MM.1S (cell line): ENCODE results near the gene LPAR5.
"Not testable (repeated sequence)": the region's sequence is repeated elsewhere in the genome, so short reads cannot be mapped to it uniquely, and the experiment has no call there.

Source experiments
- DNase-seq: peaks from one replicate; pipeline ENCODE4 v3.0.0-alpha.2; 2015
- H2AFZ ChIP-seq: fragments of 300-600 bp; sonication (generic); 2 replicates; pipeline ENCODE4 v1.6.0; 2016; ENCODE audit warnings: antibody characterized with exemption, low read length
- H3F3A ChIP-seq: fragments of 300-600 bp; sonication (generic); 2 replicates; pipeline ENCODE4 v1.6.1; 2016; ENCODE audit warnings: mild to moderate bottlenecking, antibody characterized with exemption, low read length, moderate library complexity, mixed read lengths; ENCODE audit not compliant: insufficient read depth
- H3K27ac ChIP-seq: fragments of 300-600 bp; sonication (generic); 2 replicates; pipeline ENCODE4 v1.5.1; 2016; ENCODE audit warnings: mild to moderate bottlenecking, low read length
- H3K27me3 ChIP-seq: fragments of 300-600 bp; sonication (generic); replicated peaks from 2 replicates; pipeline ENCODE4 v1.6.0; 2016; ENCODE audit warnings: low read length; ENCODE audit not compliant: insufficient read depth
- H3K36me3 ChIP-seq: fragments of 300-600 bp; sonication (generic); replicated peaks from 2 replicates; pipeline ENCODE4 v1.6.1; 2016; ENCODE audit warnings: mild to moderate bottlenecking, low read length, mixed read lengths; ENCODE audit not compliant: insufficient read depth
- H3K4me1 ChIP-seq: fragments of 300-600 bp; sonication (generic); 2 replicates; pipeline ENCODE4 v1.6.1; 2016; ENCODE audit warnings: low read length, mixed read lengths
- H3K4me2 ChIP-seq: fragments of 300-600 bp; sonication (generic); 2 replicates; pipeline ENCODE4 v1.6.0; 2016; ENCODE audit warnings: low read depth, low read length
- H3K4me3 ChIP-seq: fragments of 300-600 bp; sonication (generic); 2 replicates; pipeline ENCODE4 v1.5.1; 2016; ENCODE audit warnings: low read length, mixed read lengths
- H3K79me2 ChIP-seq: fragments of 300-600 bp; sonication (generic); 2 replicates; pipeline ENCODE4 v1.6.1; 2016; ENCODE audit warnings: mixed run types, low read length, mixed read lengths
- H3K9ac ChIP-seq: fragments of 300-600 bp; sonication (generic); 2 replicates; pipeline ENCODE4 v1.6.1; 2016; ENCODE audit warnings: low read length, mixed read lengths
- H3K9me2 ChIP-seq: fragments of 300-600 bp; sonication (generic); replicated peaks from 2 replicates; pipeline ENCODE4 v1.6.1; 2016; ENCODE audit warnings: mild to moderate bottlenecking, low read length, mixed read lengths; ENCODE audit not compliant: insufficient read depth
- H3K9me3 ChIP-seq: fragments of 300-600 bp; sonication (generic); replicated peaks from 2 replicates; pipeline ENCODE4 v1.6.1; 2016; ENCODE audit warnings: mild to moderate bottlenecking, low read length, mixed read lengths; ENCODE audit not compliant: insufficient read depth
- H4K20me1 ChIP-seq: fragments of 300-600 bp; sonication (generic); 2 replicates; pipeline ENCODE4 v1.6.1; 2016; ENCODE audit warnings: mild to moderate bottlenecking, low read length, moderate library complexity, mixed read lengths; ENCODE audit not compliant: insufficient read depth
- EZH2 ChIP-seq: fragments of 300-600 bp; sonication (generic); optimal IDR thresholded peaks from 2 replicates; pipeline ENCODE3; 2017; ENCODE audit warnings: low read depth, mild to moderate bottlenecking, antibody characterized with exemption, low read length, mixed read lengths
- EZH2phosphoT487 ChIP-seq: fragments of 300-600 bp; sonication (generic); IDR thresholded peaks from 2 replicates; pipeline ENCODE4 v1.6.1; 2018; ENCODE audit warnings: antibody characterized with exemption, low read length
- TF ChIP-seq, protein P1 (sequence below): fragments of 300-600 bp; sonication (generic); IDR thresholded peaks from 2 replicates; pipeline ENCODE4 v1.5.1; 2016; ENCODE audit warnings: antibody characterized with exemption, low read length, mixed read lengths

Gene LPAR5

DNA sequence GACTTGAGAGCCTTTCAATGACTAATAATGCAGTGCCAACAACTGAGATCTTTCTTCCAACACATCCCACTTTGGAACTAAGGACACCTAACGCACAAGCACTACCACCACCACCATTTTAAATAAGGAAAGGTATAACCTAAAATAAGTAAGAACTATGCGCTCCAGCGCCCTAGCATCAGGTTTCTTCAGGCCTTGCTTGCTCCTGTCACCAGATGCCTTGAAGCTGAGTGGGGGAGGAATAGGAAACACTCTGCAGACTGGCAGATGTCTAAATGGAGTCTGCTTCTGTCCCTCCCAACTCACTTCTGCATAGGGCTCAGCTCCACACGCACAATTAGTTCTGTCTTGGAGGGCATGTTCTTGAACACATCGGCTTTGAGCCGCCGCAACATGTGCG lies 43.7 kb downstream of the LPAR5 start:
- Histone ChIP-seq H3K79me2 (peaks cover 44% of the 10 kb centered on the region), H3K9me2 (no peaks in the 10 kb centered on the region), H3K36me3 (peaks cover 33% of the 10 kb centered on the region; the same call in 1 of the 2 replicates), H3K4me2 (no peak overlapping the region), H2AFZ (no peak overlapping the region), H3K4me1 (no peaks in the 10 kb centered on the region), H3F3A (no peaks in the 10 kb centered on the region), H3K9me3 (no peaks in the 10 kb centered on the region), H3K4me3 (no peak overlapping the region), H4K20me1 (no peaks in the 10 kb centered on the region; the same call in 1 of the 2 replicates), H3K9ac (no peak overlapping the region), H3K27ac (no peak overlapping the region), H3K27me3 (no peaks in the 10 kb centered on the region)
- DNase-seq: no peak
- no peak for TF ChIP-seq EZH2
- TF ChIP-seq EZH2phosphoT487: no peak
- TF ChIP-seq, protein P1, sequence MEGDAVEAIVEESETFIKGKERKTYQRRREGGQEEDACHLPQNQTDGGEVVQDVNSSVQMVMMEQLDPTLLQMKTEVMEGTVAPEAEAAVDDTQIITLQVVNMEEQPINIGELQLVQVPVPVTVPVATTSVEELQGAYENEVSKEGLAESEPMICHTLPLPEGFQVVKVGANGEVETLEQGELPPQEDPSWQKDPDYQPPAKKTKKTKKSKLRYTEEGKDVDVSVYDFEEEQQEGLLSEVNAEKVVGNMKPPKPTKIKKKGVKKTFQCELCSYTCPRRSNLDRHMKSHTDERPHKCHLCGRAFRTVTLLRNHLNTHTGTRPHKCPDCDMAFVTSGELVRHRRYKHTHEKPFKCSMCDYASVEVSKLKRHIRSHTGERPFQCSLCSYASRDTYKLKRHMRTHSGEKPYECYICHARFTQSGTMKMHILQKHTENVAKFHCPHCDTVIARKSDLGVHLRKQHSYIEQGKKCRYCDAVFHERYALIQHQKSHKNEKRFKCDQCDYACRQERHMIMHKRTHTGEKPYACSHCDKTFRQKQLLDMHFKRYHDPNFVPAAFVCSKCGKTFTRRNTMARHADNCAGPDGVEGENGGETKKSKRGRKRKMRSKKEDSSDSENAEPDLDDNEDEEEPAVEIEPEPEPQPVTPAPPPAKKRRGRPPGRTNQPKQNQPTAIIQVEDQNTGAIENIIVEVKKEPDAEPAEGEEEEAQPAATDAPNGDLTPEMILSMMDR: no peak

DNA sequence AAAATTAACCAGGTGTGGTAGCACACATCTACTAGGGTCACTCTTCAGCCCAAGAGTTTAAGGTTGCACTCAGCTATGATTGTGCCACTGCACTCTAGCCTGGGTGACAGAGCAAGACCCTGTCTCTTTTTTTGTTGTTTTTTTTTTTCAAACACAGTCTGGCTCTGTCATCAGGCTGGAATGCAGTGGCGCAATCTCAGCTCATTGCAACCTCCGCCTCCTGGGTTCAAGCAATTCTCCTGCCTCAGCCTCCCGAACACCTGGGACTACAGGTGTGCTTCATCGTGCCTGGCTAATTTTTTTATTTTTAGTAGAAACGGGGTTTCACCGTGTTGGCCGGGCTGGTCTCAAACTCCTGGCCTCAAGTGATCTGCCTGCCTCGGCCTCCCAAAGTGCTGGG lies 49.2 kb downstream of the LPAR5 start:
- peaks cover 27% of the 10 kb centered on the region for H3K36me3 ChIP-seq
- DNase-seq, H3K9ac ChIP-seq, H3K9me2 ChIP-seq, H3F3A ChIP-seq, H3K27me3 ChIP-seq, H4K20me1 ChIP-seq, H3K27ac ChIP-seq, H2AFZ ChIP-seq, H3K9me3 ChIP-seq, H3K4me3 ChIP-seq, H3K4me2 ChIP-seq, H3K4me1 ChIP-seq: not testable (repeated sequence)
- H3K79me2 ChIP-seq: peaks cover 33% of the 10 kb centered on the region

DNA sequence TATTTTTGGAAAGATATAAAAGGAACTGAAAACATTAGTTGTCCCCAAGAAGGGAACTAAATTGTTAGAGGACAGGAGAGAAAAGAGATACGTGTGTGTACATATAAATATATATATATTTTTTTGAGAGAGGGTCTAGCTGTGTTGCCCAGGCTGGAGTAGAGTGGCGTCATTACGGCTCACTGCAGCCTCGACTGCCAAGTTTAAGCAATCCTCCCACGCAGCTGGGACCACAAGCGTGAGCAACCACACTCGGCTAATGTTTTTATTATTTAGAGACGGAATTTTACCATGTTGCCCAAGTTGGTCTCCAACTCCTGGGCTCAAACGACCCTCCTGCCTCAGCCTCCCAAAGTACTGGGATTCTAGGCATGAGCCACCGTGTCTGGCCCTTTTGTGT lies 51.5 kb downstream of the LPAR5 start:
- DNase-seq: no peak
- no peaks in the 10 kb centered on the region for H3K27me3 ChIP-seq
- peaks cover 30% of the 10 kb centered on the region for H3K36me3 ChIP-seq
- no peaks in the 10 kb centered on the region for H4K20me1 ChIP-seq
- H3K4me1 ChIP-seq: no peaks in the 10 kb centered on the region
- no peak overlapping the region for H3K9ac ChIP-seq
- H3K4me3 ChIP-seq: no peak overlapping the region
- H3K79me2 ChIP-seq: peaks cover 30% of the 10 kb centered on the region
- H2AFZ ChIP-seq: no peak overlapping the region
- no peak overlapping the region for H3K27ac ChIP-seq
- H3K4me2 ChIP-seq: no peak overlapping the region
- H3F3A ChIP-seq: no peaks in the 10 kb centered on the region
- no peaks in the 10 kb centered on the region for H3K9me2 ChIP-seq
- no peaks in the 10 kb centered on the region for H3K9me3 ChIP-seq
- TF ChIP-seq EZH2 (no peak), EZH2phosphoT487 (no peak)
- TF ChIP-seq, protein P1: no peak

DNA sequence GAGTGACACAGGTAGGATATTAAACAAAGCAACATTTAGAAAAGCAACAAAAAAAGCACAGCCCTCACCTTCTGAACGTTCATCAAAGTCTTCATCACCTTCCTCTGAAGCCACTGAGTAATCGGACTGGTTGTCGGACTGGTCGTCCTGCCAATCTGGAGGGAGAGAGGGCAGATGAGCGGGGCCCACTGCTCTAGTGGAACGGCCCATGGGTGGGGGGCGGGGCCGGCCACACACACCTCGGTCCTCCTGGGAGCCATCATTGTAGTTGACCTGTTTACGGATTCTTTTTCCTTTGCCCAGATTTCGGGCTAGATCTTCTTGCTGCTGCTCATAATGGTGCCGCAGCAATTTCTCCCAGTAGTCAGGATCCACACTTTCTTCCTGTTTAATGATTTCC lies 52.8 kb downstream of the LPAR5 start:
- peaks cover 36% of the 10 kb centered on the region for H3K36me3 ChIP-seq
- no peaks in the 10 kb centered on the region for H3K27me3 ChIP-seq

More for the DNA sequence above, 52.8 kb downstream of the LPAR5 start:
- no peaks in the 10 kb centered on the region for H3K9me3 ChIP-seq
- H3F3A ChIP-seq: no peaks in the 10 kb centered on the region
- H3K4me2 ChIP-seq: no peak overlapping the region
- no peak overlapping the region for H3K9ac ChIP-seq
- H3K4me1 ChIP-seq: no peaks in the 10 kb centered on the region
- H3K27ac ChIP-seq: no peak overlapping the region
- no peaks in the 10 kb centered on the region for H3K9me2 ChIP-seq
- no peak overlapping the region for H2AFZ ChIP-seq
- H3K79me2 ChIP-seq: peaks cover 22% of the 10 kb centered on the region
- TF ChIP-seq EZH2 (no peak), EZH2phosphoT487 (no peak)
- TF ChIP-seq, protein P1: no peak
- no peak for DNase-seq
- H3K4me3 ChIP-seq: no peak overlapping the region
- no peaks in the 10 kb centered on the region for H4K20me1 ChIP-seq
